Measurements from ENCODE around the gene GCSAML.

- TF ChIP-seq CTCF (IDR thresholded peaks at IDR 0.05; ENCODE audit: low read depth, low read length, missing input control) (no peak), TAF1 (conservative IDR thresholded peaks at IDR 0.05) (no peak), RAD21 (IDR thresholded peaks at IDR 0.05) (no peak), SP1 (IDR thresholded peaks at IDR 0.05) (no peak), FOXA2 (IDR thresholded peaks at IDR 0.05) (no peak), RXRA (IDR thresholded peaks at IDR 0.05) (no peak), EGR1 (IDR thresholded peaks at IDR 0.05; ENCODE audit: low read depth in 2 of 2) (no peak), FOXA1 (IDR thresholded peaks at IDR 0.05) (no peak), NR2F2 (IDR thresholded peaks at IDR 0.05) (no peak), JUND (IDR thresholded peaks at IDR 0.05) (no peak), YY1 (IDR thresholded peaks at IDR 0.05) (no peak), MAX (IDR thresholded peaks at IDR 0.05) (no peak)
- TF ChIP-seq, protein P1, sequence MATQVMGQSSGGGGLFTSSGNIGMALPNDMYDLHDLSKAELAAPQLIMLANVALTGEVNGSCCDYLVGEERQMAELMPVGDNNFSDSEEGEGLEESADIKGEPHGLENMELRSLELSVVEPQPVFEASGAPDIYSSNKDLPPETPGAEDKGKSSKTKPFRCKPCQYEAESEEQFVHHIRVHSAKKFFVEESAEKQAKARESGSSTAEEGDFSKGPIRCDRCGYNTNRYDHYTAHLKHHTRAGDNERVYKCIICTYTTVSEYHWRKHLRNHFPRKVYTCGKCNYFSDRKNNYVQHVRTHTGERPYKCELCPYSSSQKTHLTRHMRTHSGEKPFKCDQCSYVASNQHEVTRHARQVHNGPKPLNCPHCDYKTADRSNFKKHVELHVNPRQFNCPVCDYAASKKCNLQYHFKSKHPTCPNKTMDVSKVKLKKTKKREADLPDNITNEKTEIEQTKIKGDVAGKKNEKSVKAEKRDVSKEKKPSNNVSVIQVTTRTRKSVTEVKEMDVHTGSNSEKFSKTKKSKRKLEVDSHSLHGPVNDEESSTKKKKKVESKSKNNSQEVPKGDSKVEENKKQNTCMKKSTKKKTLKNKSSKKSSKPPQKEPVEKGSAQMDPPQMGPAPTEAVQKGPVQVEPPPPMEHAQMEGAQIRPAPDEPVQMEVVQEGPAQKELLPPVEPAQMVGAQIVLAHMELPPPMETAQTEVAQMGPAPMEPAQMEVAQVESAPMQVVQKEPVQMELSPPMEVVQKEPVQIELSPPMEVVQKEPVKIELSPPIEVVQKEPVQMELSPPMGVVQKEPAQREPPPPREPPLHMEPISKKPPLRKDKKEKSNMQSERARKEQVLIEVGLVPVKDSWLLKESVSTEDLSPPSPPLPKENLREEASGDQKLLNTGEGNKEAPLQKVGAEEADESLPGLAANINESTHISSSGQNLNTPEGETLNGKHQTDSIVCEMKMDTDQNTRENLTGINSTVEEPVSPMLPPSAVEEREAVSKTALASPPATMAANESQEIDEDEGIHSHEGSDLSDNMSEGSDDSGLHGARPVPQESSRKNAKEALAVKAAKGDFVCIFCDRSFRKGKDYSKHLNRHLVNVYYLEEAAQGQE (IDR thresholded peaks at IDR 0.05) = no peak
Observed at GRCh38 chr1:247548769-247549182, at the start of gene GCSAML.
